CD14-positive monocyte (primary cell): Measurements from ENCODE around the gene SUPT16H. TPM values are rescaled to one million over a fixed set of nuclear protein-coding genes. Genes with fewer than 3 reads are reported as not detected.

Experiments
- DNase-seq, 3 donors: peaks; one replicate each; pipeline ENCODE4 v3.0.0-alpha.2; 2011 to 2022
- H2AFZ ChIP-seq: 2 replicates; pipeline ENCODE4 v1.6.0; 2012; ENCODE audit warnings: mild to moderate bottlenecking, low read depth, low read length, inconsistent platforms; ENCODE audit not compliant: insufficient read depth, poor library complexity, severe bottlenecking
- H3K27ac ChIP-seq, 2 donors: 1 replicate in 1 of 2; 2 replicates in 1 of 2; pipeline ENCODE4 v1.5.1; 2012 to 2013; ENCODE audit warnings: low read length in 2 of 2, control low read depth in 1 of 2, inconsistent platforms in 1 of 2, low read depth in 1 of 2, mild to moderate bottlenecking in 1 of 2
- H3K27me3 ChIP-seq, 2 donors: one replicate each; pipeline versions ENCODE4 v1.6.0 to v1.6.1; 2011 to 2013; ENCODE audit warnings: low read length in 2 of 2; ENCODE audit not compliant: control insufficient read depth in 2 of 2, insufficient read depth in 2 of 2
- H3K36me3 ChIP-seq, 2 donors: replicated peaks in 1 of 2; 1 replicate in 1 of 2; 2 replicates in 1 of 2; pipeline versions ENCODE4 v1.5.1 to v1.6.1; 2012 to 2013; ENCODE audit warnings: low read length in 2 of 2, control low read depth in 1 of 2, inconsistent platforms in 1 of 2, mild to moderate bottlenecking in 1 of 2; ENCODE audit not compliant: insufficient read depth in 2 of 2, control insufficient read depth in 1 of 2
- H3K4me1 ChIP-seq, 2 donors: 1 replicate in 1 of 2; 2 replicates in 1 of 2; pipeline versions ENCODE4 v1.5.1 to v1.6.1; 2012 to 2013; ENCODE audit warnings: low read length in 2 of 2, control low read depth in 1 of 2, inconsistent platforms in 1 of 2, mild to moderate bottlenecking in 1 of 2, moderate library complexity in 1 of 2; ENCODE audit not compliant: insufficient read depth in 2 of 2, control insufficient read depth in 1 of 2
- H3K4me2 ChIP-seq: replicated peaks from 2 replicates; pipeline ENCODE3; 2012; ENCODE audit warnings: low read length, moderate library complexity, mild to moderate bottlenecking; ENCODE audit not compliant: poor library complexity, severe bottlenecking; ENCODE audit errors: extremely low read depth
- H3K4me3 ChIP-seq, 3 experiments: fragments of 200-600 bp in 1 of 3; sonication (generic) in 1 of 3; replicated peaks in 1 of 3; 1 replicate in 2 of 3; 2 replicates in 1 of 3; pipeline ENCODE4 v1.5.1; 2011 to 2013; ENCODE audit warnings: low read length in 3 of 3, mild to moderate bottlenecking in 3 of 3, control low read depth in 2 of 3, low read depth in 2 of 3, inconsistent platforms in 1 of 3, moderate library complexity in 1 of 3
- H3K79me2 ChIP-seq: 2 replicates; pipeline ENCODE4 v1.6.0; 2012; ENCODE audit warnings: mild to moderate bottlenecking, control low read depth, inconsistent platforms, low read length, moderate library complexity; ENCODE audit not compliant: insufficient read depth
- H3K9ac ChIP-seq: 2 replicates; pipeline ENCODE4 v1.6.0; 2017; ENCODE audit warnings: low read length, mild to moderate bottlenecking; ENCODE audit not compliant: insufficient read depth, poor library complexity, severe bottlenecking
- H3K9me3 ChIP-seq, 2 donors: replicated peaks in 1 of 2; 1 replicate in 1 of 2; 2 replicates in 1 of 2; pipeline versions ENCODE4 v1.5.1 to v1.6.1; 2012 to 2013; ENCODE audit warnings: low read length in 2 of 2, control low read depth in 1 of 2; ENCODE audit not compliant: control insufficient read depth in 1 of 2, insufficient read depth in 1 of 2
- H4K20me1 ChIP-seq: 2 replicates; pipeline ENCODE4 v1.6.0; 2012; ENCODE audit warnings: mild to moderate bottlenecking, low read length, control low read depth, moderate library complexity; ENCODE audit not compliant: insufficient read depth
- H3K27ac Mint-ChIP-seq, 7 donors: one replicate each; pipeline ENCODE4 v1.8.0; 2020; ENCODE audit warnings: mild to moderate bottlenecking in 7 of 7, mixed read lengths in 7 of 7, moderate library complexity in 6 of 7, inconsistent platforms in 2 of 7
- H3K27me3 Mint-ChIP-seq, 3 donors: one replicate each; pipeline ENCODE4 v1.8.0; 2021 to 2022; ENCODE audit warnings: low read depth in 3 of 3, mild to moderate bottlenecking in 3 of 3, mixed read lengths in 3 of 3, moderate library complexity in 3 of 3, inconsistent platforms in 1 of 3
- H3K36me3 Mint-ChIP-seq, 2 donors: one replicate each; pipeline ENCODE4 v1.8.0; 2020; ENCODE audit warnings: mixed read lengths in 2 of 2, inconsistent platforms in 1 of 2, mild to moderate bottlenecking in 1 of 2
- H3K4me1 Mint-ChIP-seq: one replicate; pipeline ENCODE4 v1.8.0; 2020; ENCODE audit warnings: mild to moderate bottlenecking, mixed read lengths
- H3K4me3 Mint-ChIP-seq, 2 donors: one replicate each; pipeline ENCODE4 v1.8.0; 2020; ENCODE audit warnings: mild to moderate bottlenecking in 2 of 2, mixed read lengths in 2 of 2, moderate library complexity in 1 of 2
- H3K9me3 Mint-ChIP-seq, 7 donors: one replicate each; pipeline ENCODE4 v1.8.0; 2020 to 2022; ENCODE audit warnings: mixed read lengths in 7 of 7, mild to moderate bottlenecking in 6 of 7, moderate library complexity in 6 of 7, inconsistent platforms in 2 of 7
- CTCF ChIP-seq: fragments of 200-600 bp; IDR thresholded peaks from one replicate; pipeline ENCODE4 v1.8.0; 2022; ENCODE audit warnings: antibody characterized with exemption, mild to moderate bottlenecking
- WGBS: methylation state at CpG from one replicate; pipeline ENCODE4 v1.1.5; 2013; ENCODE audit warnings: missing lambda C conversion rate; ENCODE audit not compliant: insufficient coverage; 5-methylcytosine and 5-hydroxymethylcytosine counted together
- intact Hi-C, 2 donors: fragments of 100-400 bp; cut with micrococcal nuclease; formaldehyde crosslinking; loops; one replicate each; pipeline versions ENCODE4 v1.15.0 to v1.15.1; 2023
- polyA plus RNA-seq, 3 donors: library from polyadenylated mRNA; depleted of rRNA in 1 of 3; unstranded in 2 of 3; stranded (reverse) in 1 of 3; fragments of 300-500 nt in 2 of 3; fragments of >200 nt in 1 of 3; fragmentation: Illumina TruSeq in 2 of 3; gene quantifications; 1 replicate in 2 of 3; 2 replicates in 1 of 3; pipeline ENCODE4 v1.2.3, GENCODE V29; 2012 to 2021

SUPT16H gene
- polyA plus RNA-seq, 3 donors = 15.7 to 37.3 (median 26.6) TPM

GRCh38 chr14:21334202-21334906 lies 49.5 kb downstream of the SUPT16H start:
- intact Hi-C loops = no loop called here
- Histone ChIP-seq H3K79me2 (no peaks in the 10 kb centered on the region), H3K4me1 (peaks cover 3 to 6% of the 10 kb centered on the region in 2 donors), H2AFZ (no peak overlapping the region), H3K27me3 (no peaks in the 10 kb centered on the region), H3K4me2 (no peak overlapping the region), H3K9me3 (no peaks in the 10 kb centered on the region), H3K4me3 (no peak overlapping the region), H3K9ac (no peak overlapping the region), H3K27ac (no peak overlapping the region), H4K20me1 (no peaks in the 10 kb centered on the region), H3K36me3 (no peaks in the 10 kb centered on the region)
- WGBS = 92% methylated on average over 5 of the region's 9 CpGs
- Mint-ChIP-seq H3K27me3 (peaks cover 0 to 3% (median 0%) of the 10 kb centered on the region in 3 donors), H3K4me1 (peaks cover 5% of the 10 kb centered on the region), H3K9me3 (peaks cover 0 to 2% (median 0%) of the 10 kb centered on the region in 7 donors), H3K27ac (peak overlapping the region in 2 of 7 donors; percentile 7 to 19), H3K36me3 (peaks cover 0 to 7% of the 10 kb centered on the region in 2 donors), H3K4me3 (no peak overlapping the region)
- DNase-seq = no peak
- no peak for TF ChIP-seq CTCF

GRCh38 chr14:21332950-21333349 lies 50.9 kb downstream of the SUPT16H start:
- DNase-seq = no peak
- no CpG with 5 or more reads among the region's 2 CpGs for WGBS
- no peaks in the 10 kb centered on the region for H3K9me3 Mint-ChIP-seq
- Histone ChIP-seq H3K4me1 (peaks cover 3 to 6% of the 10 kb centered on the region in 2 donors), H2AFZ (no peak overlapping the region), H4K20me1 (no peaks in the 10 kb centered on the region), H3K27ac (no peak overlapping the region), H3K9me3 (no peaks in the 10 kb centered on the region), H3K79me2 (no peaks in the 10 kb centered on the region), H3K4me2 (no peak overlapping the region), H3K9ac (no peak overlapping the region), H3K36me3 (no peaks in the 10 kb centered on the region), H3K27me3 (no peaks in the 10 kb centered on the region), H3K4me3 (no peak overlapping the region)
- no peak overlapping the region for H3K4me3 Mint-ChIP-seq
- H3K36me3 Mint-ChIP-seq = peaks cover 0 to 10% of the 10 kb centered on the region in 2 donors
- no peak for TF ChIP-seq CTCF
- no peak overlapping the region for H3K27ac Mint-ChIP-seq
- H3K27me3 Mint-ChIP-seq = peaks cover 0 to 3% (median 0%) of the 10 kb centered on the region in 3 donors
- H3K4me1 Mint-ChIP-seq = peaks cover 5% of the 10 kb centered on the region
- intact Hi-C loops = no loop called here
